ENCODE data around the gene KRTAP10-1. TPM values are rescaled to one million over a fixed set of nuclear protein-coding genes. Genes with fewer than 3 reads are reported as not detected.

Gene KRTAP10-1
- total and polyA plus RNA-seq, 9 of the 15 experiments (the other 6 are each of a cell fraction or from before 2014, with no cell fraction given) = not detected

GRCh38 chr21:44569861-44570517 lies 30.0 kb upstream of the KRTAP10-1 start:
- no peak for DNase-seq (ENCODE audit: extremely low read depth in 1 of 4, low spot score in 3 of 4)
- Histone ChIP-seq H3K4me3 (no peak overlapping the region), H2AFZ (ENCODE audit: low read depth, low read length) (no peak overlapping the region), H3K27ac (ENCODE audit: extremely low read depth, low read depth, low read length) (no peak overlapping the region), H3K4me1 (replicated peaks in 1 of 2; ENCODE audit: control insufficient read depth in 2 of 2, insufficient read depth in 2 of 2, low read length in 2 of 2) (peaks cover 0 to 24% of the 10 kb centered on the region in 2 experiments; a peak in 1 of 5 replicates), H3K36me3 (ENCODE audit: control insufficient read depth, insufficient read depth, low read length) (no peaks in the 10 kb centered on the region), H3K4me2 (ENCODE audit: insufficient read depth, low read length) (no peak overlapping the region), H3K79me2 (ENCODE audit: control insufficient read depth, insufficient read depth, low read length) (no peaks in the 10 kb centered on the region), H3K27me3 (ENCODE audit: control insufficient read depth in 2 of 2, insufficient read depth in 2 of 2, low read length in 2 of 2) (peaks cover 20 to 43% of the 10 kb centered on the region in 2 experiments; a peak in 3 of 5 replicates), H3K9ac (ENCODE audit: insufficient read depth in 1 of 2, low read depth in 2 of 2, low read length in 2 of 2) (no peak overlapping the region), H4K20me1 (replicated peaks; ENCODE audit: control insufficient read depth, insufficient read depth, low read length) (no peaks in the 10 kb centered on the region), H3K9me3 (replicated peaks; ENCODE audit: control insufficient read depth, insufficient read depth, low read depth, low read length) (no peaks in the 10 kb centered on the region), H3K9me1 (ENCODE audit: control insufficient read depth, insufficient read depth, low read length) (no peaks in the 10 kb centered on the region)
- ChIA-PET CTCF (ENCODE audit: low intra/inter-chr PET ratio) (no interaction called here), POLR2A (no interaction called here)
- no peak for ATAC-seq
- intact Hi-C loops (cut with micrococcal nuclease) = no loop called here
- in situ Hi-C loops (cut with MboI) = no loop called here
- BruUV-seq (replicated peaks) = no TSS peak
- 3% methylated on average over 11 of the region's 12 CpGs for WGBS (ENCODE audit: insufficient coverage, low coverage, missing lambda C conversion rate)
- no peak for FAIRE-seq
- TF ChIP-seq ZNF197 (CRISPR knock-in tag; IDR thresholded peaks at IDR 0.05; ENCODE audit: low read depth) (no peak), SNIP1 (IDR thresholded peaks at IDR 0.05; ENCODE audit: low read depth) (no peak), ZNF23 (CRISPR knock-in tag; IDR thresholded peaks at IDR 0.05) (no peak), TOE1 (IDR thresholded peaks at IDR 0.05; ENCODE audit: borderline replicate concordance) (no peak), TOE1 (CRISPR knock-in tag; IDR thresholded peaks at IDR 0.05; ENCODE audit: borderline replicate concordance, low read depth) (no peak), CLOCK (CRISPR knock-in tag; IDR thresholded peaks at IDR 0.05; ENCODE audit: borderline replicate concordance) (no peak), IRF9 (tag; IDR thresholded peaks at IDR 0.05) (no peak), NEUROD1 (IDR thresholded peaks at IDR 0.05; ENCODE audit: borderline replicate concordance, low read depth, low read length, partially characterized antibody) (no peak), MBD2 (IDR thresholded peaks at IDR 0.05; ENCODE audit: borderline replicate concordance, low read depth) (no peak), TCF3 (CRISPR knock-in tag; IDR thresholded peaks at IDR 0.05) (no peak), ZNF277 (CRISPR knock-in tag; IDR thresholded peaks at IDR 0.05; ENCODE audit: borderline replicate concordance) (no peak)

Data from K562 (cell line).